Ramos (cell line): ENCODE data around the gene ACSS2.

Experiments
- in situ Hi-C: fragments of 300-500 bp; cut with MboI; formaldehyde crosslinking; loops from one replicate; pipeline ENCODE4 v1.14.3; 2022; ENCODE audit warnings: low sequenced_read_pairs; ENCODE audit not compliant: unreplicated experiment

The ACSS2 gene

DNA sequence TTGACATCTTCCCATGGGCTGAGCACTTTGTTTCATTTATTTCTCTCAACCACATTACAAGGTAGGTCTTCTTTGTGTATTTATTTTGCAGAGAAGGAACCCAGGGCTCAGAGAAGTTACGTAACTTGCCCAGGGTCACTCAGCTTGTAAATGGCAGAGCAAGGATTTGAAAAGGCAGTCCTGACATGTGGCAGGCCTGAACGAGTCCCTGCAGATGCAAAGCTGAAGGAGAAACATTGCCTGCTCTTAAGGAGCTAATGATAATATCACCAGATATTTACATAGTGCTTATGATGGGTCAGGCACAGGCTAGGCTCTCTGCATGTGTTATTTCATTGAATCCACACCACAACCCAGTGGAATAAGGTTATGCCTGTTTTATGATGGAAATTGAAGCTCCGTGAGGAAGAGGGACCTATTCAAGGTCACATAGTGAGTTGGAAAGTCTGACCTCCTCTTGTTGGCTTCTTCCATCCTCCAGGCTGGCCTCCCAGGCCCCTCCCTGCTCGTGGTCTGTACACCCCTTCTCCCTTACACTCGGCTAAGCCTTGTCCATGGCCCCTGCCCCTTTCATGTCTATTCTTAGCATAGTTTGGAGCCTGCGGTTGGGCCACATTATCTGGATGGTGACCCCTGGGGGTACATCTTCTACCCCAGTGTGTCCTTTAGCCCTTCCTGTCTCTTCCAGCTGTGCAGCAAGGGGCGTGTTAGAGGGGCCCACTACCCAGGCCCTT, 91.8 kb downstream of the ACSS2 start:
- in situ Hi-C loops: no loop called here

DNA sequence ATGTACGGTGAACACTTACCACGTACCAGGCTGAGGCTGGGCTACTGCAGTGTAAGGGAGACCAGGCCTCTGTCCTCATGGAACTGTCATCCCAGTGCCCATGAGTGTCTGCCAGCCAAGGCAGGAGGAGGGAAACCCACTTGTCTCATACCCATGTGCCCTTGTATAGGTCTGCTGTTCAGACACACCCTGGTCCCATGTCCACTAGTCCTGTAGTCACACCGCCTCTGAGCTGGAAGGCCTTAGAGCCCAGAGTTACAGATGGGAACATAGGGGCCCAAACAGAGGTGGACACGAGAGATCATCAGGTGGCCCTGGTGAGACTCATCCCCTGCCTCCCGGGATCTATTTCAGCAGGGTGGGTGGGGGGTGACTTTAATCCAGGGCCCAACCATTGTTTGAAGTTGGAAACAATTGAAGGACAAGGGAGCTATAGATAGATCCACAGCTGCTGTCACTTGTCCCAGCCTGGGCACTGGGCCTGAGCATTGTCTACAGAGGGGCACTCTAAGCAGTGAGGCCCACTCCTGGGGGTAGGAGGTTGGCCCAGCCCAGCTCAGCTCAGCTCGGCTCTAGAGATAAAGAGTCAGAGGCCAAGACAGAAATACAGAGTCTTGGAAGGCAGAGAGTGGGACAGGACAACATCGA, 93.9 kb downstream of the ACSS2 start:
- in situ Hi-C loops: no loop called here

DNA sequence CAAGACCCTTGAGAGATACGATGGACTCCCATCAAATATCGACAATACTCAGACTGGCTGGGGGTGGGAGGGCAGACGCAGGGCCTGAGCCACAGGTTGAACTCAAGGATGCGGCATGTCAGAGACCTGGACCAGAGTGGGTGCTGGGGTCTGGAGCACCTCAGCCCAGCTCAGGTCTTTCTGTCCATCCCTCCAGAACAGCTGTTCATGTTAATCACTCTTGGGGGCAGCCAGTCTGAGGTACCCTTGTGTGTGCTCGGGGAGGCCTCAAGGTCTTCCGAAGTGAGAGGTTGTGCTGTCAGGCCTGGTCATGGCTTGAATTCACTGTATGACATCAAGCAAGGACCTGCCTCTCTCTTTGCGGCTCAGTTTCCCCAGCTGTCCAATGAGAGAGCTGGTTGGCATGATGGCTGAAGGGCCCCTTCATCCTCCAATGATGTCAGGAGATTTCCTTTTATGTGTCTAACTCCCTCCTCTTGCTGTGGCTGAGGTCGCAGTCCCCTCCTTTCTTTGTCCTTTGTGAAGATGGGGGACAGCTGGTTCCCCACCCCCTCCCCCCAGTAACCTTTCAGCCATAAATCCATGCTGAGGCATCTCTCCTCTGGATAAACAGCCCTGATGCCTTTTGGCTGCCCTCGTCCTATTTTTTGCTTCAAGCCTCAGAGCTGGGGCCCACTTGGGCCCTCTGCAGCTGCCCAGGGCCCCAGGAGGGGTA, 94.6 kb downstream of the ACSS2 start:
- in situ Hi-C loops: no loop called here

DNA sequence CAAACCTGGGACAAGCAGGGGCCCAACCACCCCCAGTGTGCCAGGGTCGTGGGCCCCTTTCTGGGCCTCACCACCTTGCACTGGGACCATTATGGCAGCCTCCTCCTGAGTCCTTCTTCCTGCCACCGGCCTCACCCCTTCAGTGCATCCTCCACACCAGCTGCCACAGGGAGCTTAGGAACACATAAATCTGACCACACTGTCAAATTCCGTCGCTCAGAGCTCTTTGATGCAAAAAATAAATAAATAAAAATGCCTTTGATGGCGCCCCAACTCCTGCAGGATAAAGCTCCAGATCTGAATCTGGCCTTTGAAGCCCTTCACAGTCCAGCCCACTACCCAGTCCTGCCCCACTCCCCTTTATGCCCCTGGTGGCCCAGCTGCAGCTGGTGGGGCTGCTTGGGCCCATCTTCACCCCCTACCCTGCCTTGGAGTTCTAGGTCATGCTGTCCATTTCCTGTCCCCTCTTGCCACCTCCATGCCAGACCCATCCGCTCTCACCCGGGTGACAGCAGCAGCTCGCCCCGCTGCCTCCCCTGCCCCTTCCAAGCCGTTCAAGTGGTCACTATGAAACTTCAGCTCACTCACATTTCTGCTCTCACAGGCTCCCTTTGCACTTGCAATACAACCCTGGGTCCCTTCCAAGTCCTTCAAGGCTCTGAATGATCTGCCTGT, 95.3 kb downstream of the ACSS2 start:
- in situ Hi-C loops: no loop called here

DNA sequence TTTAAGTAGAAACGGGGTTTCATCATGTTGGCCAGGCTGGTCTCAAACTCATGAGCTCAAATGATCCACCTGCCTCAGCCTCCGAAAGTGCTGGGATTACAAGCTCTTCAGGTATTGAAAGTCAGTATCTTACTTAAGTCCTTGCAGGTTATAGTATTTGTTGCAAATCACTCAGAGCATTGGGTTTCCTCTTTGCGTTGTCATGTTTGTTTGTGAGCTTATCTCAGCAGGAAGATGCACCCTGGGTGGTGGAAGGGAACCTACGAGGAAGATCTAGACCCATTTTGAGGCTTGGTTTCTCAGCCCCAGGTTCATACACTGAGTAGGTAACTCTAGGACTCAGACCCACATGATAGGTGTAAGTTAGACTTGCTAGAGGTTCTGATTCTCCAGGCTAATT, 97.8 kb downstream of the ACSS2 start:
- in situ Hi-C loops: no loop called here

DNA sequence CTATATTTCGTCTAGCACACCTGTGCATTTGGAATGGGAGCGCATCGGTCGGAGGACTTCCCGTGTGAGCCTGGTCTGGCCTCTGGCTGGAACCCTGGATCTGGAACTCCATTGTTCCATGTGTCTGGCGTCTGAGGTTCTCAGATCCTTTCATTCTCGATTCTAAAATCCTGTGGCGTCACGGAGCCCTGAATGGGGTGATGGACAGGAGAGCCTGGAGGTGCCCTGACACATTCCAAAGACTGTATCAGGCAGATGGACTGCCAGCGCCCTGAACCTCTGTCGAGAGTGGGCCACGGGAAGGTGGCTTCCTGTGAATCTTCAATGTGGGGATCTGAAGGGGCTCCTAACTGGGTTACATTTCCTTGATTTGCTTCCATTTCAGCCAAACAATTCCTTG, 99.9 kb downstream of the ACSS2 start:
- in situ Hi-C loops: no loop called here
